GM21786 (cell line): ENCODE results near the gene ANKDD1B.

Experiments used
- ATAC-seq: cut with Tn5 transposase; IDR thresholded peaks from one replicate; pipeline ENCODE4 v1.9.1; 2021; ENCODE audit not compliant: unreplicated experiment

Gene ANKDD1B

DNA sequence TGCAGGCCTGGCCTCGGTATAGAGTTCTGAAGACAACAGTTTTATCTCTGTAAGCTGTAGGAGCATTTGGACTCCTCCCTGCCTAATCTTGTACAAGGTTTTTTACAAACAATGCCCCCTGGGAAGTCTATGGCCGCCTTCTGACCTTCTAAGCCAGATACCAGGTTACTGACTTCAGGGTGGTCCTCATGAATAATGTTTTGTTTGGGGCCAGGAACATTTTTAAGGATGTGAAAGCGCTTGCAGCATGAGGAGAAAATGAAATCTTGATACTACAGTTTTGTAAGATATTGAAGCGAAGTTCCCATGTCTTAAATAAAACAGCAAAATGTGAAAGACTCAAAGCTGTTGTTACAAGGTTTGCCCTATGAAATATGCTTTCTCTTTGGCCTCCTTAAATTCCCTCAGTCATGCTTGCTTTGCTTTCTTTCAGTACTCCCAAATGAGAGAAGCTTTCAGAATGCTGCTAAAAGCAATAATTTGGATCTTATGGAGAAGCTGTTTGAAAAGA lies 5.2 kb downstream of the ANKDD1B start:
- no peak for ATAC-seq

DNA sequence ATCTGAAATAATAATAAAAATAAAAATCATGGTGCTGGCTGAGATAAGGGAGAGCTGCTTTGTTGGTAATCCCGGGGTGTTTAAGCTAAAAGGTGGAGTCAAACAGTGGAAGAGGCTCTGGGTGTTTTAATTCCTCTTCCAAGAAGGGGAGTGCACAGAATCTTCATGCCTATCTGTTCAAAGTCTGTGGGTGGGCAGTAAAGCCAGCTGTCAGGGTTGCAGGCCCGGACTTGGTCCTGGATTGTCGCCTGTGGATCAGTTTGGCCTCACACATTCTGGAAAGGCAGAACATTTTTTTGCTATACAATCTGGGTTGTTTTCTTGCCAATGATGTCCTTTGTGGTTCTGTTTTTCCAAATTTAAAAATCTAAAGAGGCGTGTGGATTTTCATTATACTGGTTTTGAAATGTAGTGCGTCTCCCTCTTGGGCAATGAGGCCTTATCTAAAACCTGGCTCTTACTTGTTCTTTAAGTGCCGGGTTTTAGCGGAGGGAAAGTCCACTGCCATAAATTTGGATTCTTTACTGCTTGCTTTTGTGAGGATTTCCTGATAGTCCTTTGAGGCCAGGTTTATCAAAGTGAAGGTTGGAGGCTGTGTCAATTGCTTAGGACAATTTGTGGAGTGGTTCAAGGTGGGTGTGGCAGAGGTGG lies 5.8 kb downstream of the ANKDD1B start:
- no peak for ATAC-seq

DNA sequence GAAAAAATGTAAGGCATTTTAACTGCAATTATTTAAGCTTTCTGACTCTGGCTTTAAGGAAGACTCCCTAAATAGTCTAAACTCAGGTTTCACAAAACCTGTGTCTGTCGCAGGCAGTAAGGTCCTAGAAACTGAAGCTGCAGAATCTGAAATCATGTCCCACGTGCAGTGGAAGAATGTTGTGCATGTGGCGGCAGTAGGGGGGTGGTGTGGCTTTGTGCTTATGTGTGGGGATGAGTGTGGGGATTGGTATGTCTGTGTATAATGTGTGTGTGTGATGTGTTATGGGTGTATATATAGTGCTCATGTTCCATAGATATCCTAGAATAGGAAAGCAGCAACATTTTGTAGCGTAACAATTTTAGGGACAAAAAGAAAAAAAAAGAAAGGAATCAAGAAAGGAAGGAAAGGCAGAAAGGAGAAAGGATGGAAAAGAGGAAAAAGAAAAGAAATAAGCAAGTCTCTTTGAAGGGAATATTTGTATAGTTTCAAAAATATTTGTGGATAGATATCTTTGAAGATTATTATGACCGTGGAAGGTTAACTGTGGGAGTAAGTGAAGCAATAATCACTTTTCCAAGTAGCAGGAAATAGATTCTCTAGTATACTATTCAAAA lies 6.6 kb downstream of the ANKDD1B start:
- no peak for ATAC-seq

DNA sequence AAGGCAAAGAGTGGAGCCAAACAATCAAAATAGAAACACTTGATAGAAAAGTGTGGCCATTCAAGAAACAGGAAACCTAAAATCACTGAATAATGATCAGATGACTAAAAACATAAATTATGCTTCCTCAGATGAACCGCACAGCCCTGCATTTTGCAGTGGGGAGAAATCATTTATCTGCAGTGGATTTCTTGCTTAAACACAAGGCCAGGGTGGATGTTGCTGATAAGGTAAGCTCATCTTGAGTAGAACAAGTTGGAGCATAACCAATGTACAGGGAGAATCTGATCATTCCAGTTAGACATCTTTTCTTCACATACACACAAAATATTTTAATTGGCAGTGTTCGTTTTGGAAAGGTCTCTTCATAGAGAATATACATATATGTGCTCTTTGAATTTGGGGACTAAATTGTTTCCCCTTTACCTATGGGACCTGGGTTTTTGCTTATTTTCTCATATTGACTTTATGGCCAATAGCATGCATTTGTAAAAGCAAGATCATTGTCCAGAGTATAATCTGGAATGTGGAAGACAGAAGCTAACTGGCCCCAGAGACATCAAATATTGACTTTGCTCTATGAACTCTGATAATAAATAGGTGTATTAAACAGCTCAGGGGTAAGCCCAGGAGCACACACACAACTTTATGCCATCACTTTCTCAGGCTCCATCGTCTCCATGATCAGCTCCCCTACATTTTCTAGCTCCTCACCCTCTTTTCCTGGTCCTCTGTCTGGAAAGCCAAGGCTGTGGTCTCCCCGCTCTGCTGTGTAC lies 9.1 kb downstream of the ANKDD1B start:
- ATAC-seq = no peak

DNA sequence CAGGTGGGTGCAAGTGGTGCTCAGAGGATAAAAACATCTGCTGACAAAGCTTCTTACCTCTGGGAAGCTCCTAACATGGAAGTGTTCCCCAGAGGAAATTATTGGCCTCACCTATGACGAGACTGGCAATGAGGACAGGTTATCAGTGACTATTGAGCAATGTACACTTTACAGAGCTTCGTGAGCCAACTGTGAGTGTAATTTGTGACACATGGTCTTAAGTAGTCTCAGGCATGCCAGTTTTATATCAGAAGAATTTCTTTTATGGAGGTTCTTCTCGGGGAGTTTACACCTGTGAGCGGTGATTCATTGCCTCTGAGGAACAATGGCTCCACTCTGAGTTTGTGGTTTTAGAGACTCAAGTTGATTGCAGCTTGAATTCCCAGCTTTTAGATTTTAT lies 11.3 kb downstream of the ANKDD1B start:
- ATAC-seq = no peak

DNA sequence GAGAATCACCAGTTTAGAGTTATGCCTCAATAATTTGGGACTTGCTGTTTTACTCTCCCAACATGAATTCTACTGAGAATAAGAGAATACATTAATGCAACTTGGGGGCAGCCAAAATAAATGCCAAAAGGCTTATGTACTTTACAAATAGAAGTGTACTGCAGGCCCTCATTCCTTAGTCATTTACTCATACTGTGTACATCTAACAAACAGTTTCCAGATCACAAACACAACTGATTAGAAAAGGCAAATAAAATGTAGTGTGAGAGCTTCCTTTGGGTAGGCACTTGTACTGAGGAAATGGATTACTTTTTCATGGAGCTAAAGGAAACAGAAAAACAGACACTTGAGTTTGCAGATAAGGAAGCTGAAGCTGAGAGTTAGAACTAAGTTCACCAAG lies 12.6 kb downstream of the ANKDD1B start:
- no peak for ATAC-seq

DNA sequence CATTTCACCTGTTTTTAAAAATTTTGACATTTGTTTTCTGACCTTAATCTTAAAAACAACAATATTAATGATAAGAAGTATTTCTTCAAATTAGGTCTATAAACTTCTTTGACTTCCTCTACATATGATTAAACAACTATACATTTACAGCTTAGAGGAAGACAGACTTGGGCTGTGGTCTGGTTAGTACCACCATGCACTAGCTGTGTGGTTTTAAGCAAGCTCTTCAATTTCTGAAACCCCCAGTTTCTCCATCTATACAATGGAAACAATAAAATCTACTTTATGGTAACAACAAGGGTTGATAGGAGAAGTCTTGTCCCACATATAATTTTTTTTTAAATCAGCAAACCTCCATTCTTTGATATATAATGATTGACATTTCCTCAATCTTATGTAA lies 15.7 kb downstream of the ANKDD1B start:
- no peak for ATAC-seq

DNA sequence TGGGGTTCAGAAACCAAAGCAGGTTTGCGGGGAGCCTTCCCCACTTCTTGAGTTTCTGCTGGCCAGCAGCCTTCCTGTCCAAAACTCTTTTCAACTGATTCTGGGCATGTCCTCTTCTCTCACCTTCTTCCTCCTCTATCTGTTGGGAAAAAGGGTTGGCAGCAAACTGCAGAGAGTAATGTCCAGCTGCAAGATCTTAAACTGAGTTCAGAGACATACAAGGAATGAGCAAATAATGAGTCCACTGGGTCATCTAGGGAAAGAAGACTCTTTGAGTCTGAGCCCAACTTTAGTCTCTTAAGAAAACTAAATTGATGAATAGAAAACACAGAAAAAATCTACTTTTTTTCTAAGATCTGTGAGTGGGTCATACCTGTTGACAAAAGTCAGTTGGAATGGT lies 16.5 kb downstream of the ANKDD1B start:
- no peak for ATAC-seq

DNA sequence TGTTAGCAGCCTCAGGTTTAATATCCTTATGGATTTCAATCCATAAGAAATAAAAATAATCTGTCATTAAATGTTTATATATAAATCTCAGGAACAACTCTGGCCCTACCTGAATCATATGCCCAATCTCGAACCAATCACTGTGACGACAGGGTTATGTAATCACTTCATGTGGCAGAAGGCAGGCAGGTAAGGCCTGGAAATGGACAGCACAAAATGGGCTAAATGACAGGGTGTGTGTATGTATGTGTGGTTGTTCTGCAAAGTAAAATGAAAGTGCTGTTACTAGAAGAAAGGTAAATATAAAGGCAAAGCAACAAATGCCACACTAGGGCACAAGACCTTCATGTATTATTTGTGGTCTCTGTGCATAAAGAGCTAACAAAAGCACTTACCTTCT lies 19.6 kb downstream of the ANKDD1B start:
- no peak for ATAC-seq

DNA sequence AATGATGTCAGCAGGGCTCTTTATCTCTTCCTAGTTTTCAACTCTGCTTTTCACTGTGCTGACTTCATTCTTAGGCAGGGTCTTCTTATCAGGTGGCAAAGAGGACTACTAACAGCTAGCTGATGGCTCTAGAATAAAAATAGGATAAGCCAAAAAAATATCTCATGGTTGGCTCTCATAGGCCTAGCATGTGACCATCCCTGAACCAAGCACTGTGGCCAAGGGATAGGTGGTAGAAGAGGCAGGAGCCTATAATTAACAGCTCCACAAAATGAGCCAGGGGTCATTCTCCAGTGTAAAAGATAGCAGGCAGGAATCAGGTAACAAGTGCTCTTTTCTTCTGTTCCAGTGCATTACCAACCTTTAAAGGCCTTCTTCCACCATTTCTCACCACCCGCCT lies 21.1 kb downstream of the ANKDD1B start:
- ATAC-seq = no peak

DNA sequence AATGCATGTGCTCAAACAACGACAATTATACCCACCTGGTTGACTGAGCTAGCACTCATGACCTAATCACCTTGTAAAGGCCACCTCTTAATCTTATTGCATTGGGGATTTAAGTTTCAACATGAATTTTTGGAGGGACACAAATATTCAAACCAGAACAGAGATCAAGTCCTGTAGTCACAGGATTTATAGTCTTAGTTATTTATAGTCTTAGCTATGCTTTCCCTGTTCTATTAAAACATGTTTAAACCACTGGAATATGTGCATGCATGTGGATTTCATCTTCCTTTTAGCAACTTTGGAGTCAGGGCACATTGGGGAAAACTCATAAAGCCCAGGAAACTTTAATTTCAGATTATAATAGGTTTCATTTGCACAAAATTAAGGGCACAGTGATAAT lies 26.7 kb downstream of the ANKDD1B start:
- no peak for ATAC-seq

DNA sequence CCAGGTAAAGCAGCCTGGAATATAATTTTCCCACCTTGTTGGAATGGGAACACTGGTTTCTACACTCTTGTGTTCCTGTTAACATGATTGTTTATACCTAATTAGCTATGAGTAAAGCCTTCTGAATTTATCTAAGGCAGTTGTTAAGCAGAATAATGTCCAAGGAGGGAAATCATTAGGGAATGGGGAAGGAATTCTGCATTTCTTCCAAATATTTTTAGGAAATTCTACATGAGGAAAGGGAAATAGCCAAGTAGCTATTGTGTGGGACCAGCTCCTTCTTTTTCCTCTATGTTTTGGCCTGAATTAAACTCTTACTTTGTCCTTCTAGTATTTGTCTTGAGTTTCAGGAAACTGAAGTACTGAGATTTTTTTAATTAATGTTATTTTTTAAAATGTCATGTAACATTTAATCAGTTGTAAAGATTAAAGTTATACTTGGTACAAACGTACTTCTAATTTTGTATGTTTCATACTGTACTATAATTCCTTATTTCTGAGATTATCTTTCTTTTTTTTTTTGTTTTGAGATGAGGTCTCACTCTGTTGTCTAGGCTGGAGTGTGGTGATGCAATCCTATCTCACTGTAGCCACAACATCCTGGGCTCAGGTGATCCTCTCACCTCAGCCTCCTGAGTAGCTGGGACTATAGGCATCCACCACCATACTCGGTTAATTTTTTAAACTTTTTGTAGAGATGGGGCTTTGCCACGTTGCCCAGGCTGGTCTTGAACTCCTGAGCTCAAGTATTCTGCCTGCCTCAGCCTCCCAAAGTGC lies 28.5 kb downstream of the ANKDD1B start:
- ATAC-seq = no peak

DNA sequence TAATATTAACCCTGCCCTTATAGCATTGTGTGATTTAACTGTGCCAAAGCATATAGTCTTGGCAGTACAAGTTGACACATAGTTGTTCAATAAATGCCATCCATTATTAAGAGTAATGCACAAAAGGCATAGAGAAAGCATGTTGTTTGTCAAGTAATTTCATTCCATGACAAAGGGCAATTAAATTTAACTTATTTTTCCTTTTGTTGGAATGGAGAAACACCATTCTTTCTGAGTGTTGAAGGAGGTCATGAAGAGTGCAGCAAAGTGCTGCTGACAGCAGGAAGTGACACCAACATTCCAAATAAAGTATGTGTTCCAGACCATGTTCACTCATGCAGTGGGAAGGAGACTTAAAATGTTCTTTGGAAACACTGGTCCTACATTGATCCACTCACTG lies 29.1 kb downstream of the ANKDD1B start:
- ATAC-seq = no peak

DNA sequence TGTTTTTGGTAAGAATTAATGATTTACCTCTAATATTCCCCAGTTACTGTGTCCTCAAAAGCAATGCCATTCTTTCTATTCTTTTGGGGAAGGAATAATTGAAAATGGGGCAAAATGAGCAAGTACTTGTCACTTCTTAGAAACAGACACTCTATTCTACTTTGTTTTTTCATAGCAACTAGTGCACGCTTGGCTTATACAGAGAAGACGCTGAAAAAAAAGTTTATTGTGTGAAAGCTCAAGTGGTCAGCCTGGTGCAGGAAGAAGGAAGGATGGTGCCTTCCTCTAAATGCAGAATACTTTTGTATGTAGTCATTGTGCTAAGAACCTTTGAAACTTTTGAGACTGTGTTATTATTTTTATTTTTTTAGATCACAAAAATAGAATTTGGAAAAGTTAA lies 29.6 kb downstream of the ANKDD1B start:
- ATAC-seq = no peak

DNA sequence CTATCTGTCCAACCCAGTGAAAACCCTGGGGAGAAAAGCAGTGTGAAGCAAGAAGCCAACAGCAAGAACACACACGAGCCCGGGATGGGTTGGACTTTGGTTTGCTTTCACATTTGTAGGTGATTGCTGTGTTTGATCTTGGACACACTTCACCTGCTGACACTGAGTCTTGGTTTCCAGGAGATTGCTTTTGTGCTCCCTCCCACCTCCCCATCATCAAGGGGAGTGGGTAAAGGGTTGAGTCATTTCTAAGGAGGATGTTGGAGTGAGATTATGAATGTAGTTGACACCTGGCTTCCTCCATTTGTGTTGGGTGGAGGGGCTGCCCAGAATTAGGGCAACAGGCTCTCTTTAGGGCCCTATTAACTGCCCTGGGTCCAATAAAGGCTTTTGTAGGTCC lies 37.5 kb downstream of the ANKDD1B start:
- no peak for ATAC-seq

DNA sequence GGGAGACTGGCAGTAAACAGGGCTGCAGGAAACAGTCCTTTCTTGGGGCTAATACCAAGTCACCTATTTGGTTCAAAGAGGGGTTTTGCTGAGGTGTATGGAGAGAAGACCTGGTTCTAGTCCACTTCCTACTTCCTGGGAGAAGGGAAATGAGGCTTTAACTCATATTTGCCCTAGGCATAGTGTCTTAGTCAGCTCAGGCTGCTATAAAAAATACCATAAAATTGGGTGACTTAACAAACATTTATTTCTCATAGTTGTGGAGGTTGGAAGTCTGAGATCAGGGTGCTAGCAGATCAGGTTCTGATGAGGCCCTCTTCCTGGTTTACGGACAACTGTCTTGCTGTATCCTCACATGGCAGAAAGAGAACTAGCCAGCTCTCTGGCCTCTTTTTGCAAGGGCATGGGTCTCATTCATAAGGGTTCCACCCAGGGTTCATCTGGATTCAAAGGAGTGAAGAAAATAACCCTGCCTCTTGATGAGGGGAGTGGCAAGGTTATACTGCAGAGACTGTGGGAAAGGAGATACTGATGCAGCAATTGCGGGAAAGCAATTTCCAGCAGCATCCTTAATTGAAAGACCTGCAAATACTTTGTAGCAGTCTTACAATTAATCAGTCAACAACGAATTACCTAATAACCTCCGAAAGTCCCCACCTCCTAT lies 40.5 kb downstream of the ANKDD1B start:
- ATAC-seq = no peak

DNA sequence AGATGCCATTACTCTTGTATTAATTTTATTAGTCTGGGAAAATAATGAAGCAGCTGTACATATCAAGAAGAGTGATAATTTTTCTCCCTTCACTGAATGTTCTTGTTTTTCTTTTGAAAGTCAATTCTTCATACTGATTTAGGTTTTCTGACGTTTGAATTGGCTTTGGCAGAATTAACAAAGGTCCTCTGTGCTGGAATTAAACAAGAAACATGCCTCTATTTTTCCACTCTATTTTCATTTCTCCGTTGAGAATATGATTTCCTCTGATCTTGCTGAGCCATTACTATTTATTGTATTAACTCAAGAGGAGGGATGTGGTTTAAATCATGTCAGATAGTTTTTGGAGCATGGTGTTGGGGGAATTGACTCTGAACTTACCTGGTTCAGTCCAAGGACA lies 42.3 kb downstream of the ANKDD1B start:
- no peak for ATAC-seq

DNA sequence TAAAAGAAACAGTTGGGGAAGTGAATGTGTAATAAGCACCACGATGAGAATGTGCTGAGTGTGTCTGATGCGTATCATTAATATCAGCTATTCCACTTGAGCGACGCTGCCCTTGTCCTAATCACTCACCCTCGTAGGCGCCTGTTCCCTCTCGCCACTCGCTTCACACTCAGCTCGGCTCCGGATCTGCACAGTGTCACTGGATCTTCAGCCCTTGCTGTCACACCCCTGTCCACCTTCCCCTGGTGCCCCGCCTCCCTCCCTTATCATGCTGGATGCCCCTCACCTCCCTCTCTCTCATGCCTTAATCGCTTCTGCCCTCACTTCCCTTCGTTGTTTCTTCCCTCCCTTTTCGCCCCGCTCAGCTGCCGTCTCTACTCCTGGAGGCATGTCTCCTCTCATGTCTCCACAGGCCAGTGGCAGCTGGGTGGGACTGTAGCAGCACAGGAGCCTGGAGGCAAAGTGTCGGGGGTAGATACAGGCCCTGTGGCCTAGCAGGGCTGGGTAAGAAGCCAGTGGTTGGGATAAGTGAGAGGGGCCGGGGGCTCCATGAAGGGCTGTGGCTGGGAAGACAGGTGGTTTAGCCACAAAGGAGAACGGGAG lies 43.5 kb downstream of the ANKDD1B start:
- ATAC-seq = no peak

DNA sequence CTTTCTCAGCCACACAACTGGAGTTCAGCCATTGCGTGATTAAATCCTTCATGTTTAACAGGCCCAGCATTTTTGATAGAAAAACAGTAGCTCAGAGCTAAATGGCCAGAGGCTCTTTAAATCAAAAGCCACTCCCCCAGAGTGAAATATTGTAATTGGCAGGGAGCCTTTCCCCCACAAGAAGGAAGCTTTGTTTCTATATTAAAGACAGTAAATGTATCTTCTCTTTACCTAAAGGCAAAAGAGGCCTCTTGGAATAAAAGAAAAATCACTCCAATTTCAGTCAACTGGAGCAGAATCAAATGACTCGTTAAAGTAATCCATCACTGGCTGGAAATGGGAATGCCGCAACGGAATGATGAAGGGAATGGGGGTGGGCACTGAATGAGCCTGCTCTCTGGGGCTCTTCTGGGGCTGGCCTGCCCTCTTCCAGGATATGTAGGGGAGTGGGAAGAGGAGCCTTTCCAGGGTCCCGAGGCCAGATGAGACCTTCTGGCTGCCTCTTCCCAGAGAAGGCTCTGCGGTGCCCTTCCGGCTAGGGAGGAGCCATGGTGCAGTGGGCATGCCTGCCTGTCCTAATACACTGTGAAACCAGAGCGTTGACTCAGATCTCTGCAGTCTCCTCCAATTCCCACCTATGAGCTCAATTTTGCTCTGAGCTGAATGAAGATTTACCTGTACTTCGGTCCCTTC lies 45.2 kb downstream of the ANKDD1B start:
- no peak for ATAC-seq
